IPS-18a (cell line): ENCODE measurements around the gene DCTD.

Experiments
- H3K27ac ChIP-seq: one replicate; pipeline ENCODE4 v1.5.1; 2013; ENCODE audit warnings: low read length
- H3K27me3 ChIP-seq: one replicate; pipeline ENCODE4 v1.6.1; 2013; ENCODE audit warnings: mild to moderate bottlenecking, low read length; ENCODE audit not compliant: control insufficient read depth, insufficient read depth
- H3K36me3 ChIP-seq: one replicate; pipeline ENCODE4 v1.6.1; 2013; ENCODE audit warnings: low read depth, low read length; ENCODE audit not compliant: control insufficient read depth
- H3K4me1 ChIP-seq: one replicate; pipeline ENCODE4 v1.6.1; 2013; ENCODE audit warnings: low read depth, low read length; ENCODE audit not compliant: control insufficient read depth
- H3K4me3 ChIP-seq: one replicate; pipeline ENCODE4 v1.5.1; 2013; ENCODE audit warnings: low read length
- H3K9ac ChIP-seq: one replicate; pipeline ENCODE4 v1.6.1; 2013; ENCODE audit warnings: mild to moderate bottlenecking, low read length, moderate library complexity
- H3K9me3 ChIP-seq: one replicate; pipeline ENCODE4 v1.6.1; 2013; ENCODE audit warnings: low read depth, low read length; ENCODE audit not compliant: control insufficient read depth

Gene DCTD

GRCh38 chr4:182862141-182862875 lies 54.9 kb downstream of the DCTD start:
- H3K4me1 ChIP-seq = peaks cover 14% of the 10 kb centered on the region
- no peaks in the 10 kb centered on the region for H3K36me3 ChIP-seq
- H3K27ac ChIP-seq = no peak overlapping the region
- H3K9ac ChIP-seq = no peak overlapping the region
- no peaks in the 10 kb centered on the region for H3K27me3 ChIP-seq
- no peak overlapping the region for H3K4me3 ChIP-seq
- no peaks in the 10 kb centered on the region for H3K9me3 ChIP-seq

- Histone ChIP-seq H3K4me3 (no peak overlapping the region), H3K27me3 (no peaks in the 10 kb centered on the region), H3K36me3 (no peaks in the 10 kb centered on the region), H3K4me1 (peaks cover 7% of the 10 kb centered on the region), H3K9me3 (no peaks in the 10 kb centered on the region), H3K27ac (no peak overlapping the region), H3K9ac (no peak overlapping the region)
Measured at GRCh38 chr4:182861346-182861745, 55.8 kb downstream of the DCTD start.

- Histone ChIP-seq H3K9me3 (no peaks in the 10 kb centered on the region), H3K36me3 (no peaks in the 10 kb centered on the region), H3K9ac (no peak overlapping the region), H3K27ac (no peak overlapping the region), H3K27me3 (no peaks in the 10 kb centered on the region), H3K4me3 (no peak overlapping the region), H3K4me1 (peaks cover under 1% of the 10 kb centered on the region)
Measured at GRCh38 chr4:182859730-182860129, 57.5 kb downstream of the DCTD start.

GRCh38 chr4:182858711-182859110 lies 58.5 kb downstream of the DCTD start:
- no peak overlapping the region for H3K4me3 ChIP-seq
- H3K27me3 ChIP-seq = no peaks in the 10 kb centered on the region
- H3K36me3 ChIP-seq = no peaks in the 10 kb centered on the region
- no peak overlapping the region for H3K9ac ChIP-seq
- H3K27ac ChIP-seq = no peak overlapping the region
- H3K4me1 ChIP-seq = peaks cover 6% of the 10 kb centered on the region
- H3K9me3 ChIP-seq = no peaks in the 10 kb centered on the region

GRCh38 chr4:182856862-182857261 lies 60.3 kb downstream of the DCTD start:
- Histone ChIP-seq H3K4me1 (peaks cover 6% of the 10 kb centered on the region), H3K9ac (no peak overlapping the region), H3K27me3 (no peaks in the 10 kb centered on the region), H3K36me3 (no peaks in the 10 kb centered on the region), H3K4me3 (no peak overlapping the region), H3K27ac (no peak overlapping the region), H3K9me3 (no peaks in the 10 kb centered on the region)

DNA sequence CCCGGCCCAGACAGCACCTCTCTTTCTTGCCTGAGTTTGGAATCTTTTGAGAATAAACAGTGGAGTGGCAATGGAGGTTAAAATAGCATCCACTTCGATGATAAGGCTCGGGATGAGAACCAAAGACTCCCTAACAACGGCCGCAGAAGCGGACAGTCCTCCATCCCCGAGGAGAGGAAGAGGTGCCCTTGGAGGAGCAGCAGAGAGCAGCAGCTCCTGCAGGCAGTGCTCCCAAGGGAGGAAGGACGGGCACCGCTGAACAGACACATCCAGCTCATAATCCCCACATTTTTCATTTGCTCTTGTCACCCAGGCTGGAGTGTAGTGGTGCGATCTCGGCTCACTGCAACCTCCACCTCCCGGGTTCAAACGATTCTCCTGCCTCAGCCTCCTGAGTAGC lies 61.3 kb downstream of the DCTD start:
- H3K36me3 ChIP-seq = no peaks in the 10 kb centered on the region
- H3K9ac ChIP-seq = no peak overlapping the region
- H3K27ac ChIP-seq = no peak overlapping the region
- no peaks in the 10 kb centered on the region for H3K9me3 ChIP-seq
- no peak overlapping the region for H3K4me3 ChIP-seq
- H3K4me1 ChIP-seq = peaks cover 6% of the 10 kb centered on the region
- H3K27me3 ChIP-seq = no peaks in the 10 kb centered on the region

DNA sequence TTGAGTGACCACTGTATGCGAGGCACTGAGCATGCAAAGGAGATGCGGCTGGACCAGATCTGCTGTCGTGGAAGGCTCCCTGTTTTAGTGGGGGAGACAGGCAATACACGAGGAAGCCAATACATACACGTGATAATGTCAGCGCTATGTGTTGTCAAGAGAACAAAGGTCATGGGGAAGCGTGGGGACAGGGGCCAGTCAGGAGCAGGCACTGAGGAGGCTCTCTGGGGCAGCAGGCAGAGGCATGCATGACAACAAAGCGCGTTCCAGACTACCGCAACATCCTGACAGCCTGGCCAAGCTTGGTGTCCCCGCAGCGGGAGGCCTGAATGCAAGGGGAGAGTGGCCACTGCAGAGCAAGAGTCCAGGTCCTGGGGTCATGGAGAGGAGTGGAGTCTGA lies 61.9 kb downstream of the DCTD start:
- H3K4me1 ChIP-seq = peaks cover 6% of the 10 kb centered on the region
- no peaks in the 10 kb centered on the region for H3K9me3 ChIP-seq
- H3K27me3 ChIP-seq = no peaks in the 10 kb centered on the region
- no peak overlapping the region for H3K9ac ChIP-seq
- H3K36me3 ChIP-seq = no peaks in the 10 kb centered on the region
- H3K4me3 ChIP-seq = no peak overlapping the region
- H3K27ac ChIP-seq = no peak overlapping the region

GRCh38 chr4:182854466-182854865 lies 62.7 kb downstream of the DCTD start:
- Histone ChIP-seq H3K27me3 (no peaks in the 10 kb centered on the region), H3K27ac (no peak overlapping the region), H3K9ac (no peak overlapping the region), H3K4me3 (no peak overlapping the region), H3K9me3 (no peaks in the 10 kb centered on the region), H3K36me3 (no peaks in the 10 kb centered on the region), H3K4me1 (peaks cover 6% of the 10 kb centered on the region)

DNA sequence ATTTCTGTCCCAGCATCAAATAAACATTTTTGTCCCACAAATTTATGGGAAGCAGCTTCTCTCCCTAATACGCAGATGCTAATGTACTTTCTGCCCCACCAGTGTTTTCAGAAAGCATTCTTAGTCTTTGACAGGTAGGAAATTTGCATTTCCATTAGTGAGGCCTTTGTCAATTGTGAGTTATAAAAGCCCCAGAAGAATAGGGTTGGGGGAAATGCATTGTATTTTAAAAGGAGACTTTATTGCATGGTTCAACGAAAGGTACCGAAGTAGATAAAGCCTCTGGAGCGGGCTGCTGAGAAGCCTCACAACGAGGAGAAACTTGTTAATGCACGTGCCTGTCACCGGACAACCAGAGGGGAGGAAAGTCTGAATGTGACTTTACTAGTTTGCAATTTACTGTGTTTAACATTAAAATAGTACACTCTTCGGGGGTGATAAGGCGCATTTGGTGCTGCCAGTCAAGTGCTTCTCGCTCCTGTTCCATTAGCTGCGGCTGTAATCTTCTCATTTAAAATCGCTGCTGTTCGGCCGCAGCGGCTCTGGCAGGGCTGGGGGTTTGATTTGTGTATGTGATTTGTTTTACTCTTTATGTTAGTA lies 63.4 kb downstream of the DCTD start:
- Histone ChIP-seq H3K27ac (no peak overlapping the region), H3K4me1 (peaks cover 6% of the 10 kb centered on the region), H3K27me3 (no peaks in the 10 kb centered on the region), H3K36me3 (no peaks in the 10 kb centered on the region), H3K4me3 (no peak overlapping the region), H3K9ac (no peak overlapping the region), H3K9me3 (no peaks in the 10 kb centered on the region)

GRCh38 chr4:182848685-182849084 lies 68.5 kb downstream of the DCTD start:
- Histone ChIP-seq H3K9ac (no peak overlapping the region), H3K4me1 (no peaks in the 10 kb centered on the region), H3K36me3 (no peaks in the 10 kb centered on the region), H3K27ac (no peak overlapping the region), H3K27me3 (no peaks in the 10 kb centered on the region), H3K9me3 (no peaks in the 10 kb centered on the region), H3K4me3 (no peak overlapping the region)

DNA sequence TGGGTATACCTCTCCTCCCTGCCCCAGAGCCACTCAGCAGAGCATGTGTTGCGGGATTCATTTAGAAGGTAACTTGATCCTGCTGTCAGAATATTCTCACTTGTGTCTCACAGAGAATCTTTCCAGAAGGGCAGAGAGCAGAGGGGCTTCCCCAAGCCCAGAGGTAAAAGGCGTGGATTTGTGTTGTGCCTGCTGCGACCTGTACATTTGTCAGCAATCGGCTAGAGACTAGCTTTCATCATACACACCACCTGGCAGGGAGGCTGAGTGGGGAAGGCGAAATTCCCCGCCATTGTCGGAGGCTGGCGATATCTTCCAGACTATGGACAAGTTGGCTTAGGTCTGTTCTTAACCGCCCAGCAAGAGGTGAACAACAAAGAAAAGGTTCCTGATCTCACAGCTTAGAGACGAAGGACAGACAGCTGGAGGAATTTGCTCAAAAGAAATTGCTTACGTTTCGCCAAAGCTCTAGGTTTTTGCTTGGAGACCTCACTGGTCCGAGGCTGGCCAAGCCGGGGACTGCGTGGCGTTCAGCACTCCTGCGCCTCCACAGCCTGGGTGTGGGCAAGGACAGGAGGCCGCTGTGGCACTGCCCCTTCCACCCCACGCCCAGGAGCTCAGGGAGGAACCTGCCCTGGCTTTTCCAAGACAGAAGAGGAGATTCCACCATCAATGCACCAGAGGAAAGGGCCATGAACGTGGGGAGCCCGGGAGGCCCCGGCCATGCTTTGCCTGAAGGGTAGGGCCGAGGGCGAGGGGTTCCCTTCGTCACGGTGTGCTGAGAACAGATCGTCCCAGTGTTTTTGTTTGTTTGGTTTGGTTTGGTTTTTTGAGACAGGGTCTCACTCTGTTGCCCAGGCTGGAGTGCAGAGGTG lies 69.4 kb downstream of the DCTD start:
- no peaks in the 10 kb centered on the region for H3K4me1 ChIP-seq
- no peak overlapping the region for H3K4me3 ChIP-seq
- H3K9me3 ChIP-seq = no peaks in the 10 kb centered on the region
- no peak overlapping the region for H3K9ac ChIP-seq
- H3K27me3 ChIP-seq = no peaks in the 10 kb centered on the region
- no peaks in the 10 kb centered on the region for H3K36me3 ChIP-seq
- no peak overlapping the region for H3K27ac ChIP-seq
